GM19468 (cell line): ENCODE results near the gene EPS8.
A peak's percentile ranks its signal among the peaks of the same experiment; 100 is the strongest.

Experiments
- ATAC-seq: cut with Tn5 transposase; IDR thresholded peaks from one replicate; pipeline ENCODE4 v1.9.1; 2021; ENCODE audit warnings: mild to moderate bottlenecking, moderate library complexity, moderate number of reproducible peaks; ENCODE audit not compliant: unreplicated experiment; ENCODE audit errors: extremely low read depth

The EPS8 gene

GRCh38 chr12:15701206-15701605 is 88.0 kb downstream of the EPS8 start:
- ATAC-seq: no peak

DNA sequence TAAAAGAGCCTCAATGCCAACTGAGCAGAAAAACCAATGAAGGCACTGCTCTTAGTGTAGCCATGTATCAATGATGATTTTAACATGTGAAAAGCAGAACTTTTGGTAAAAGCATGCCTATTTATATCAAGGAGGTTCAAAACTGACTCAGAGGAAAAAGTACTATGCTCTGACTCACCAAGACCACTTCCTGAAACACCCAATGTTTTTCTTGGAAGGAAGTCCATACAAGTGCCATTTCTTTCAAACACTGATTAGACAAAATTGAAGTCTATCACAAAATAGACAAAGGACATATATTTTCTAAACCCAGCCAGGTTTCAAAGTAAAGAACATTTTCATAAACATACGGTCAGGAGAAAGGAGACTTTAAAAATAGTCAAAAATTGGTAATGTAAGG is 88.6 kb downstream of the EPS8 start:
- no peak for ATAC-seq

- no peak for ATAC-seq
Measured at GRCh38 chr12:15699886-15700285, 89.3 kb downstream of the EPS8 start.

DNA sequence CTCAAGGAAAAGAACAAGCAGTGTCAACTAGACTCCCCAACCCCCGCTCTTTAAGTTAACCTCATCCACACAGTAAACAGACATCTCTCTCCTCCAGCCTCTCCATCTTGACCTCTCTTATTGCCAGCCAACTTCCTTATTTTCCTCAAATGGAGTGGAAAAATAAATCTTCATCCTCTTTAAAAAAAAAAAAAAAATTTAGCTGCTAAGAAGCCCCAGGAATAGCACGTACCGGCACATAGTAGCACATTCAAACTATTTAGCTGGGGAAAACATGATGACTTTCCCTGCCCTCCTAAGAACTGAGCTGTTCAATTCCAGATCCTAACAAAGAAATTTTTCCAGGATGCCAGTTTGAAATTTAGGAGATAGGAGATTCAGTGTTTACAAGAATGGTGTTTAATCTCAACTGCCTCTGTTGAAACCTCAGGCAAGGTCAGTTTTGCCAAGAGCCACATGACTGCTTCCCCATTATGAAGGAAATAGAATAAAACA is 90.8 kb downstream of the EPS8 start:
- no peak for ATAC-seq

- no peak for ATAC-seq
Measured at GRCh38 chr12:15697201-15697600, 92.0 kb downstream of the EPS8 start.

DNA sequence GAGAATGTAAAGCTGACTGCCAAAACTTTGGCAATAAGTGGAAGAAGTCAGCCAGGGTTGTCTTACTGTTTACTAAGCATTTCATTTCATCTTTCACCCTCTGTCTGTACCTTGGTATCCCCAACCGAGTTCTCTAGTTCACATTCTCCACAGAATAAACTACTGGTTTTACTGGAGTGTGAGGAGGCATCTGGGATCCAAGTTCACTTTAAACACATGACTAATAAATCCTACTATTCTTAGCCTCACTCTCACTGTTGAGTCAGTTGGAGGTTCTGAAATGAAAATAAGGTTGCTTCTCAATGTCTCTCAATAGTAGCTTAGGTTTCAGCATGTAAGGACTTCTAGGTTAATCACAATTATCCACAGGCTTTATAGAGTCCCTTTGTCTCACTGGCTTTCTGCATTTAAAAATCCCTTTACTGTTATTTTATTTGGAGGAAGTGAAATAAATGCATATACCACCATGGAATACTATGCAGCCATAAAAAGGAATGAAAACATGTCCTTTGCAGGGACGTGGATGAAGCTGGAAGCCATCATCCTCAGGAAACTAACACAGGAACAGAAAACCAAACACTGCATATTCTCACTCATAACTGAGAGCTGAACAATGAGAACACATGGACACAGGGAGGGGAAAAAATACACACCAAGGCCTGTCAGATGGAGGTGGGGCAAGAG is 95.8 kb downstream of the EPS8 start:
- no peak for ATAC-seq

DNA sequence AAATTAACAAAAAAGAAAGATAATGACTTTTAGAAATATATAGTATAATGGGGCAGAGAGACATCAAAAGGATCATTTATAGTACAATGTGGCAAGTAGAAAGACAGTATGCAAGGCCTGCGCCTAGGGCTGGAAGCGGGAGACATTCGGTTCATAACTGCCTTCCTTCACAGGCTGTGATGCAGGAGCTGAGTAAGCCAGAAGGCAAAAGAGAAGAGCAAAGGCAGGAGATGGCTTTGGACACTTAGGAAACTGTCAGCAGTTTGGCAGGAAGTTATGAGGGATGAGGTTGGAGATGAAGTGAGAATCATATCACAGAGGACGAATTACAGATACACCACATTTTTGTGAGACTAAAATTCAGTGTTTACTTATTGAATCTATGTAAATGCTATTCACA is 97.8 kb downstream of the EPS8 start:
- no peak for ATAC-seq

DNA sequence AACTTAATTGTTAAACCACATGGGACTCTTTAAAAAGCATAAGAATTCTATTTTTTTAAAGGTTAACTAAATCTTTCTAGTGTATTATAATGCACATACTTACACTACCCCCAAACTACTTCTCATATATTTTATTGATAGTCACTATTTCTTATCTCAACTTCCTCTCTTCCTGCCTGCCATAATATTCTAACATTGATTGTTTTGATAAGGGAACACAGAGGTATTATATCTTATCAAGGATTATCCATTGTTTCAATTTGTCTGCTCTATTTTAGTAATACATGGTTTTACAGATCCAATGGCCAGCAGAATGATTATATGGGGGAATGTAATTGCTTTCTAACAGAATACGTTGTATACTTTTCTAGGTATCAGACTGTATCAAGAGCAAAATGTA is 98.9 kb downstream of the EPS8 start:
- no peak for ATAC-seq

GRCh38 chr12:15689751-15690191 is 99.4 kb downstream of the EPS8 start:
- no peak for ATAC-seq

DNA sequence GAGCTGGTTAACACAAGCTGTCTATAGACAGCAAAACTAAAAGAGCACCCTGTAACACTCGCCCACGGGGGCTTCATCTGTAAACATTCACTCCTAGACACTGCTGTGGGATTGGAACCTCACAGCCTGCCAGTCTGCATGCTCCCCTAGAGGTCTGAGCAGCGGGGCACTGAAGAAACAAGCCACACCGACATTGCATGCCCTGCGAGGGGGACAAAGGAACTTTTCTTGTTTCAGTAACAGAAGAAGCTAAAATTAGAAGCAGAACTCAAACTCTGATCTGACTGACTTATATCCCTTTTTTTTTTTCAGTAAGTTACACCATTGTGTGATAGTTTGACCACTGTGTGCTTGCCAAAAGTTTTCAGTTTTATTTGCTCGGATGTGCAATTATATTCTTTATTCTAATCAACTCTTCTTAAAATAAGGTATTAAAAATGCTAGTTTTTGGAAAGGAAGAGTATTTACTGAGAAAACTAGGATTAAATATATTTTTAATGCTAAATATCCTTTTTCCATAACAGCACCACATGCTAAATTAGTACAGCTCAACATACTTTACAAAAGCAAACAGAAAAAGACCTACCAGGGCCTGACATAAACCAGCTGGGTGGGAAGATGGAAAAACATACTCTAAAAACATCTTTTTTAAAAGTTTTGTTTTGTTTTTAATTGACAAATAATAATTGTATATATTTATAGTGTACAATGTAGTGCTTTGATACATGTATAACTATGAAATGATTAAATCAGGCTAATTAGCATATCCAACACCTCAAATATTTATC is 100.2 kb downstream of the EPS8 start:
- ATAC-seq: no peak

DNA sequence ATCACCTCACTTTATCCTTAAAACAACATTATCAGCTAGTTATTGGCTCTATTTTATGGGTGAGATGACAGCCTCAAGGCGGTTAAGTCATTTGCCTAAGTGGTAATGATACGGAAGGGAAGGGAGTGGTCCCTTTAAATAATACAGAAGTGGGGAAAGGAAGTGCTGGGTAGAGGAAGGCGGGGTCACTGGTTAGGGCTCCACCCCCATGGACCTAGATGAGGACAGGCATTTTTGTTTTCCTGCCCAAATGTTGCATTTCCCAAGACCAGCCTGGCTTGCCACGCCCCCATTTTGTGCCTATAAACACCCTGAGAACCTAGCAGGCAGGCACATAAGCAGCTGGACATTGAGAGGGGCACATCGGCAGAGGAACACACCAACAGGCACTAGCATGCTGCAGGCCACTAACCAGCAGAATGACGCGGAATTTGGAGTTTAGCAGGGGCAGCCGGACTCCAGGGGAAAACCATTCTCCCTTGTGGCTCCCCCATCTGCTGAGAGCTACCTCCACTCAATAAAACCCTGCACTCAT is 100.9 kb downstream of the EPS8 start:
- ATAC-seq: peak; percentile 27

GRCh38 chr12:15687583-15687982 is 101.6 kb downstream of the EPS8 start:
- ATAC-seq: no peak

GRCh38 chr12:15684896-15685658 is 104.1 kb downstream of the EPS8 start:
- ATAC-seq: no peak

DNA sequence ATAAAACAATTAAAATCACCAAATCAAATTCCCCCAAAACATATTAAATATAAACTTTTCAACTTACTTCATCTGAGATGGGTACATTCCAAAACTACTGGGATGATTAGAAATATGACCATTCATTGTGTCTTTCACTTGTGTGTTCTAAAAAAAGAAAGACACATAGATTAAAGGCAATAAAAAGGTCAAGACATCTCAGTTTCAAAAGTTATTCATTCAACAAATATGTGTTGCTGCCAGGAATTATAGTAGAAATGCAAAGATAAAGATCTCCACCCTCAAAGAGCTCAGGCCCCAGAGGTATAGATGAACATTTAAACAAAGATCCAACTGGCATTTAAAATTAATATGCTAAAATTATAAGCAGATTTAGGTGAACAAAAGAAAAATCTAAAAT is 106.4 kb downstream of the EPS8 start:
- ATAC-seq: no peak

GRCh38 chr12:15679151-15679550 is 110.0 kb downstream of the EPS8 start:
- no peak for ATAC-seq

DNA sequence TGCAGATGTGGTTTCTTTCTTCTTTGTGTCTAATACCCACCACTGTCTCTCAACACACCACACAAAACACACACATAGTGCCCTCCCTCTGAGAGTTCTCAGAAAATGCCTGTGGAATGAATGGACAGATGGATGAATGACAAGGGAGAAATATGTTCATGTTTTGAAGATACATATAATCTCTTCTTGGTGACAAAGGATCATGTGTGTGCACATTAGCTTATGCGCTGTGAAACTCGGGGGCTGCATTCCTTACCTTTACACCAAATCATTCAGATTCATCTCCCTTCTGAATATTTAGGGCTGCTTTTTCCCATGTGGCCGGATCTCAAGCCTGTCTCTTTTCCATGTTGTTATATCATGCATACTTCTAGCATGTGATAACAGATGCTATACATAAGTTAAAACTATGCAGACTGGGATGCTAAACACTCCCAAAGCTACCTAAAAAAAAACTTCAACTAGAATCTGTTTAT is 111.4 kb downstream of the EPS8 start:
- ATAC-seq: no peak

- ATAC-seq: no peak
Measured at GRCh38 chr12:15677228-15677627, 112.0 kb downstream of the EPS8 start.

DNA sequence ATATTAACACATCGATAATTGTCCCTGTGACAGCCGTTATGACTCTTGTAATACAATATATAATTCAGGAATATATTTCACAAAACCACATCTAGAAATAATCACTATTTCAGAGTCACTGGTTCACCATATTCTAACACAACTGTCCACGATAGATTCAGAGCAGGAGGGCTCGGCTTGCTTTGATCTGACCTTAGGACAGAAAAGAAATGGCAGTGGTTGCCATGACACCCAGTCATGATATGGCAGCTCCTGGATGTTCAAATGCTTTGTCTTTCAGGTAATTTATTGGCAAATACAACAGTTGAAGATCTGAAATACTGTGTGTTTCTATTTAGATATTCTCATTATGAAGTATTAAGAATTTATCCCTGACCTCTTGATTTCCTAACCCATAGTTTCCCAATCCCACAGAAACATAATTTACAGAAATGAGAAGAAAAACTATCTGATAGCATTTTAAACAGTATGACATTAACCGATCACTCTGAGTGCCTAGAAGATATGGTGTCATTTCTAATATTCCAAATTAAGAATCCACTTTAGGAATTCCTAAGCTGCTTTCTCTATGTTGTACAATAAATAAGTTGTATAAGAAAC is 116.4 kb downstream of the EPS8 start:
- ATAC-seq: no peak

GRCh38 chr12:15670756-15671155 is 118.4 kb downstream of the EPS8 start:
- no peak for ATAC-seq
